ENCODE data around the gene CSNK1G1. TPM values are rescaled to one million over a fixed set of nuclear protein-coding genes. Genes with fewer than 3 reads are reported as not detected.
A peak's percentile ranks its signal among the peaks of the same experiment; 100 is the strongest.

The CSNK1G1 gene
- total RNA-seq, 2 donors from 2014 or later: 9.3 to 11.8 TPM

DNA sequence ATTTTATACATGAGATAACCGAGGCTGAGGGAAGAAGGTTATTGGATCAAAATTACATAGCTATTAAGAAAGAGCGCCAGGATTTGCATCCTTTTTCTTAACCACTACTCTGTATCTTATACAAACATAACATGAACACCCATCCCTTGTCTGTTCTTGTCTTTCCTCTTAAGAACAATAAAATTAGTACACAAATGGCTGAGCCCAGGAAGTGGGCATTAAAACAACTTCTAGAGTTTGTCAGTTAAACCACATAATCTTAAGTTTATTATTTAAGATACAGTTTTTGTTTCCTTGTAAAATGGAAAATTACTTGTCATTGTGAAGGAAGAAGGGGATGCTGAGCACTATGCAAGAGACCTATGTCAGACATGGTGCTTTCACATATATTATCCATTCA lies 144.3 kb downstream of the CSNK1G1 start:
- no peaks in the 10 kb centered on the region for H3K27me3 ChIP-seq (replicated peaks; ENCODE audit: insufficient read depth)
- no peaks in the 10 kb centered on the region for H3K4me1 ChIP-seq (ENCODE audit: control insufficient read depth in 1 of 2, low read depth in 2 of 2)
- no peak for TF ChIP-seq CTCF (IDR thresholded peaks at IDR 0.05)
- DNase-seq (ENCODE audit: low spot score) (no peak), ATAC-seq (ENCODE audit: insufficient number of reproducible peaks, low FRiP score, low read depth) (no peak)
- peaks cover 2% of the 10 kb centered on the region for H3K36me3 ChIP-seq
- H3K9me3 ChIP-seq: no peaks in the 10 kb centered on the region
- no peak overlapping the region for H3K27ac ChIP-seq
- H3K4me3 ChIP-seq: no peak overlapping the region

GRCh38 chr15:64210371-64210770 lies 145.6 kb downstream of the CSNK1G1 start:
- H3K36me3 ChIP-seq: peaks cover 2% of the 10 kb centered on the region
- H3K4me3 ChIP-seq: no peak overlapping the region
- DNase-seq (ENCODE audit: low spot score): no peak
- H3K27ac ChIP-seq: no peak overlapping the region
- TF ChIP-seq CTCF (IDR thresholded peaks at IDR 0.05): no peak
- H3K27me3 ChIP-seq (replicated peaks; ENCODE audit: insufficient read depth): no peaks in the 10 kb centered on the region
- no peak for ATAC-seq (ENCODE audit: insufficient number of reproducible peaks, low FRiP score, low read depth)
- no peaks in the 10 kb centered on the region for H3K9me3 ChIP-seq
- no peaks in the 10 kb centered on the region for H3K4me1 ChIP-seq (ENCODE audit: control insufficient read depth in 1 of 2, low read depth in 2 of 2)

DNA sequence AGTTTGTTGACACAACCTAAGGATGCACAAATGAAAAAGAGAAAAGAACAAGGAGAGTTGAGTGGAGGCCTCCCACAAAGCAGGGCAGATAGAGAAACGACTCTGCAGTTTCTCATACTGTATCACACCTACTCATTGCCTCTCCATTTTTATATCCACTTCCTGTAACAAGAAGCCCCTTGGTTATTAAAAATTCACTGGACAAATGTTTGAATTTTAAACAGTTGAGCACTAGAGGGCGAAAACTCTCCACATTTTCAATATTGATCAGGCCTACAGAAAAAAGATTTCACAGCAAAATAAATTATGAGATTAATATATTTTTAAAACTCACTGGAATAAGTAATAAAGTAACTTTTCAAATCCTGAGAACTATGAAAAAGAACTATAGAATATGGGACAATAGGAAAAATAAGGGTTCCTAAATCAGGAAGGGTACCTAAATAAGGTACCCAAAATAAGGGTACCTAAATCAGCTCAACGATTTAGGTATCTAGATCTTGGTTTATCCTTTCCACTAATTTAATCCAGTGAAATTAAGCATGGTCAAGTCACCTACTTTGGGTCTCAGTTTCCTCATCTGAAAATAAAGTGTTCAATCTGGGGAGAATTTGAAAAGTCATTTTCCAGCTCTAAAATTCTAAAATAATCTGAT lies 146.2 kb downstream of the CSNK1G1 start:
- H3K4me3 ChIP-seq: no peak overlapping the region
- H3K36me3 ChIP-seq: peaks cover 2% of the 10 kb centered on the region
- no peaks in the 10 kb centered on the region for H3K9me3 ChIP-seq
- DNase-seq (ENCODE audit: low spot score): no peak
- H3K27me3 ChIP-seq (replicated peaks; ENCODE audit: insufficient read depth): no peaks in the 10 kb centered on the region
- ATAC-seq (ENCODE audit: insufficient number of reproducible peaks, low FRiP score, low read depth): no peak
- no peak overlapping the region for H3K27ac ChIP-seq
- TF ChIP-seq CTCF (IDR thresholded peaks at IDR 0.05): peak; percentile 8
- no peaks in the 10 kb centered on the region for H3K4me1 ChIP-seq (ENCODE audit: control insufficient read depth in 1 of 2, low read depth in 2 of 2)

DNA sequence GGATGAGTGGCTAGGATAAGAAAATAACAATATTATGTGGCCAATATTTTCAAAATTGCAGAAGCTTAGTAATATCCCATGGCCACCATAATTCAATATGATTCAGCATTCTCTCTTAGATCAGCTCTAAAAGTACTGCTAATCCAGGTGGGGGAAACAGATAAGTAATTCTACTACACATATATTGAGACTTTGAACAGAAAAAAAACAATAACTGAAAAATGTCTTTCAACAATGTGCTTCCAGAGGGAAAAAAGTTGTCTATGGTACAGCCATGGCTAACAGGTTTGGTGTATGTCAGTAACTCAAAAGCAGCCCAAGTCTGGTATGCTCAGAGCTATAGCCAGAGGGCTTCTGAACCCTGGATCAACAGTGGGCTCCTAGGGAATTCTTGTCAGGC lies 150.8 kb downstream of the CSNK1G1 start:
- H3K27me3 ChIP-seq (replicated peaks; ENCODE audit: insufficient read depth): no peaks in the 10 kb centered on the region
- ATAC-seq (ENCODE audit: insufficient number of reproducible peaks, low FRiP score, low read depth): no peak
- peaks cover 17% of the 10 kb centered on the region for H3K36me3 ChIP-seq
- no peak overlapping the region for H3K4me3 ChIP-seq
- no peaks in the 10 kb centered on the region for H3K4me1 ChIP-seq (ENCODE audit: control insufficient read depth in 1 of 2, low read depth in 2 of 2)
- H3K27ac ChIP-seq: no peak overlapping the region
- H3K9me3 ChIP-seq: no peaks in the 10 kb centered on the region
- TF ChIP-seq CTCF (IDR thresholded peaks at IDR 0.05): no peak
- DNase-seq (ENCODE audit: low spot score): no peak

GRCh38 chr15:64197425-64197824 lies 158.5 kb downstream of the CSNK1G1 start:
- no peak for TF ChIP-seq CTCF (IDR thresholded peaks at IDR 0.05)
- no peak overlapping the region for H3K27ac ChIP-seq
- ATAC-seq (ENCODE audit: insufficient number of reproducible peaks, low FRiP score, low read depth): no peak
- H3K27me3 ChIP-seq (replicated peaks; ENCODE audit: insufficient read depth): no peaks in the 10 kb centered on the region
- H3K36me3 ChIP-seq: peaks cover 6% of the 10 kb centered on the region
- DNase-seq (ENCODE audit: low spot score): no peak
- H3K4me1 ChIP-seq (ENCODE audit: control insufficient read depth in 1 of 2, low read depth in 2 of 2): no peaks in the 10 kb centered on the region
- H3K4me3 ChIP-seq: no peak overlapping the region
- no peaks in the 10 kb centered on the region for H3K9me3 ChIP-seq

Data from thoracic aorta (tissue), 2 donors.